HepG2 (cell line): ENCODE results near the gene ICAM5. TPM values are rescaled to one million over a fixed set of nuclear protein-coding genes. Genes with fewer than 3 reads are reported as not detected.

Experiments used
- ARID3A ChIP-seq: IDR thresholded peaks from 2 replicates; pipeline ENCODE4 v1.6.1; 2012; ENCODE audit warnings: low read depth, low read length, improper control_type of control experiment
- ARID4A ChIP-seq: sonication (generic); formaldehyde crosslinking; IDR thresholded peaks from 2 replicates; pipeline ENCODE4 v1.5.0; 2020; ENCODE audit warnings: mild to moderate bottlenecking, missing genetic modification reagents, borderline replicate concordance
- ATF7 ChIP-seq, 2 experiments: fragments of 450-650 bp in 1 of 2; sonication (generic) in 1 of 2; formaldehyde crosslinking in 1 of 2; IDR thresholded peaks; 2 replicates each; pipeline versions ENCODE4 v1.4.0 to v1.6.1; 2016 to 2020; ENCODE audit warnings: antibody characterized with exemption in 1 of 2, mild to moderate bottlenecking in 1 of 2, missing genetic modification reagents in 1 of 2
- BCL6 ChIP-seq: IDR thresholded peaks from 2 replicates; pipeline ENCODE4 v1.6.1; 2016; ENCODE audit warnings: missing genetic modification reagents, missing compliant biosample characterization
- FOXP1 ChIP-seq, 2 experiments: fragments of 450-650 bp in 1 of 2; IDR thresholded peaks; 2 replicates each; pipeline ENCODE4 v1.6.1; 2017 to 2018; ENCODE audit warnings: antibody characterized with exemption in 1 of 2
- GMEB2 ChIP-seq: IDR thresholded peaks from 2 replicates; pipeline ENCODE4 v1.6.1; 2016; ENCODE audit warnings: missing biosample characterization, missing genetic modification reagents, low read depth
- KDM5A ChIP-seq: fragments of 200-600 bp; sonication (generic); IDR thresholded peaks from 2 replicates; pipeline ENCODE4 v1.7.0; 2018; ENCODE audit warnings: antibody characterized with exemption, mild to moderate bottlenecking, low read length, borderline replicate concordance
- MXD4 ChIP-seq: IDR thresholded peaks from 2 replicates; pipeline ENCODE4 v1.6.1; 2016; ENCODE audit warnings: mild to moderate bottlenecking, missing biosample characterization, missing genetic modification reagents
- NFKBIZ ChIP-seq: IDR thresholded peaks from 2 replicates; pipeline ENCODE4 v1.6.1; 2018; ENCODE audit warnings: missing genetic modification reagents, missing compliant biosample characterization
- NKX3-1 ChIP-seq: sonication (generic); formaldehyde crosslinking; IDR thresholded peaks from 2 replicates; pipeline ENCODE4 v1.5.0; 2020; ENCODE audit warnings: missing genetic modification reagents
- SIN3A ChIP-seq: IDR thresholded peaks from 2 replicates; pipeline ENCODE4 v1.6.1; 2011; ENCODE audit warnings: low read depth, mild to moderate bottlenecking, control low read depth, low read length, borderline replicate concordance
- SOX6 ChIP-seq, 2 experiments: fragments of 450-650 bp in 1 of 2; sonication (generic) in 1 of 2; formaldehyde crosslinking in 1 of 2; IDR thresholded peaks; 2 replicates each; pipeline versions ENCODE4 v1.4.0 to v1.6.1; 2017 to 2020; ENCODE audit warnings: antibody characterized with exemption in 1 of 2, mild to moderate bottlenecking in 1 of 2, missing genetic modification reagents in 1 of 2
- SSRP1 ChIP-seq: IDR thresholded peaks from 2 replicates; pipeline ENCODE4 v1.6.1; 2016; ENCODE audit warnings: control low read depth
- TEF ChIP-seq: sonication (generic); formaldehyde crosslinking; IDR thresholded peaks from 2 replicates; pipeline ENCODE4 v1.5.0; 2020; ENCODE audit warnings: missing genetic modification reagents
- TOPORS ChIP-seq: sonication (generic); formaldehyde crosslinking; IDR thresholded peaks from 2 replicates; pipeline ENCODE4 v1.8.0; 2023; ENCODE audit warnings: mild to moderate bottlenecking, missing genetic modification reagents
- ZFY ChIP-seq: sonication (generic); formaldehyde crosslinking; IDR thresholded peaks from 2 replicates; pipeline ENCODE4 v1.4.0; 2020; ENCODE audit warnings: missing genetic modification reagents
- ZNF138 ChIP-seq: sonication (generic); formaldehyde crosslinking; IDR thresholded peaks from 2 replicates; pipeline ENCODE4 v1.5.0; 2020; ENCODE audit warnings: mild to moderate bottlenecking, low read depth, missing genetic modification reagents
- ZNF234 ChIP-seq: sonication (generic); formaldehyde crosslinking; conservative IDR thresholded peaks from 2 replicates; pipeline ENCODE4 v1.5.1; 2020; ENCODE audit warnings: mild to moderate bottlenecking, missing genetic modification reagents
- ZNF800 ChIP-seq: sonication (generic); formaldehyde crosslinking; IDR thresholded peaks from 2 replicates; pipeline ENCODE4 v1.4.0; 2020; ENCODE audit warnings: missing genetic modification reagents
- polyA plus RNA-seq, 8 experiments: library from polyadenylated mRNA; depleted of rRNA in 3 of 8; stranded (reverse) in 7 of 8; unstranded in 1 of 8; fragments of >200 nt; fragmentation: Illumina TruSeq in 4 of 8; extraction: Trizol in 4 of 8; gene quantifications; 2 replicates each; pipeline versions ENCODE4 v1.2.1 to v1.2.3, GENCODE V29; 2011 to 2016; ENCODE audit warnings: low read depth in 4 of 8, missing spikeins in 1 of 8, mixed read lengths in 1 of 8; ENCODE audit not compliant: insufficient read depth in 1 of 8
- total RNA-seq, 5 experiments: library from RNA; depleted of rRNA; stranded (reverse); fragments of >200 nt; fragmentation: Illumina TruSeq; extraction: Trizol; gene quantifications; 2 replicates each; pipeline ENCODE4 v1.2.3, GENCODE V29; 2016; ENCODE audit warnings: low read depth in 1 of 5

ICAM5 gene
- total and polyA plus RNA-seq, 2 of the 13 experiments (the other 11 are each of a cell fraction or from before 2014, with no cell fraction given) = 0.46 to 1.6 TPM

- TF ChIP-seq ZNF800 (no peak), ZNF138 (CRISPR knock-in tag) (no peak), ARID4A (CRISPR knock-in tag) (peak; percentile 40; the same call in 1 of the 2 replicates), FOXP1 (IDR thresholded peaks at IDR 0.05) (no peak), FOXP1 (CRISPR knock-in tag; IDR thresholded peaks at IDR 0.05) (no peak), GMEB2 (no peak), SSRP1 (no peak), ZFY (CRISPR knock-in tag) (no peak; the same call in 1 of the 2 replicates), SOX6 (IDR thresholded peaks at IDR 0.05) (no peak), SOX6 (CRISPR knock-in tag; IDR thresholded peaks at IDR 0.05) (no peak), NKX3-1 (CRISPR knock-in tag) (no peak), ATF7 (IDR thresholded peaks at IDR 0.05) (no peak), ATF7 (CRISPR knock-in tag; IDR thresholded peaks at IDR 0.05) (0 out of 2 replicates have a peak, but pooled peaks have one; percentile 58), BCL6 (CRISPR knock-in tag) (no peak), TOPORS (0 out of 2 replicates have a peak, but pooled peaks have one; percentile 24), MXD4 (no peak), ZNF234 (CRISPR knock-in tag) (no peak), ARID3A (no peak), NFKBIZ (CRISPR knock-in tag) (no peak), TEF (CRISPR knock-in tag) (no peak), SIN3A (peak; percentile 10; the same call in 1 of the 2 replicates), KDM5A (no peak)
These were observed 1.0 kb upstream of the ICAM5 start (continued) for GRCh38 chr19:10288662-10289166.
